Activated naive CD4-positive, alpha-beta T cell treated with anti-CD3 and anti-CD28 coated beads for 36 hours (primary cell): ENCODE data around the gene COX7A1. TPM values are rescaled to one million over a fixed set of nuclear protein-coding genes. Genes with fewer than 3 reads are reported as not detected.
"Not testable (repeated sequence)": the region's sequence is repeated elsewhere in the genome, so short reads cannot be mapped to it uniquely, and the experiment has no call there.

Source experiments
- CTCF ChIA-PET: fragments of 350-600 bp; sonication (Branson Sonifier 250); formaldehyde crosslinking; loops from one replicate; lab custom pipeline; 2021; ENCODE audit warnings: antibody characterized with exemption; lab: Charles Lee
- DNase-seq: peaks from one replicate; pipeline ENCODE4 v3.0.0-alpha.2; 2020
- H3K27ac Mint-ChIP-seq: one replicate; pipeline ENCODE4 v1.8.0; 2021; ENCODE audit warnings: mild to moderate bottlenecking, mixed read lengths
- H3K27me3 Mint-ChIP-seq: one replicate; pipeline ENCODE4 v1.8.0; 2021; ENCODE audit warnings: low read depth, mixed read lengths
- H3K36me3 Mint-ChIP-seq: one replicate; pipeline ENCODE4 v1.8.0; 2021; ENCODE audit warnings: low read depth, mixed read lengths
- H3K4me1 Mint-ChIP-seq: one replicate; pipeline ENCODE4 v1.8.0; 2021; ENCODE audit warnings: low read depth, mixed read lengths
- H3K4me3 Mint-ChIP-seq: one replicate; pipeline ENCODE4 v1.8.0; 2021; ENCODE audit warnings: mild to moderate bottlenecking, moderate library complexity, mixed read lengths
- H3K9me3 Mint-ChIP-seq: one replicate; pipeline ENCODE4 v1.8.0; 2021; ENCODE audit warnings: mixed read lengths
- intact Hi-C: fragments of 100-400 bp; cut with micrococcal nuclease; formaldehyde crosslinking; loops from one replicate; pipeline ENCODE4 v1.15.1; 2023
- total RNA-seq, 2 experiments: library from RNA; stranded (reverse); gene quantifications; one replicate each; pipeline ENCODE4 v1.2.3, GENCODE V29; 2021

Gene COX7A1
- total RNA-seq: not detected

GRCh38 chr19:36152352-36153091, at the start of gene COX7A1:
Gene COX7A1 (minus strand): TSS chr19:36152447. CDS start chr19:36152407, 40 bp downstream.
- Mint-ChIP-seq H3K4me1 (no peaks in the 10 kb centered on the region), H3K27me3 (no peaks in the 10 kb centered on the region), H3K4me3 (no peak within 1 kb of the TSS), H3K27ac (no peak within 1 kb of the TSS), H3K9me3 (no peaks in the 10 kb centered on the region), H3K36me3 (peaks cover 12% of the 10 kb centered on the region)
- no peak for DNase-seq
- intact Hi-C loops: no loop called here
- CTCF ChIA-PET: interaction anchor here (0.7 to 1.2 kb wide), 3 partner anchors 17 to 221 kb away, joined by 3 to 6 read pairs (median 3); no protein-coding TSS in a partner anchor

GRCh38 chr19:36201684-36202083, 49.4 kb upstream of the COX7A1 start:
- H3K27ac Mint-ChIP-seq: no peak overlapping the region
- CTCF ChIA-PET: no interaction called here
- intact Hi-C loops: no loop called here
- H3K4me1 Mint-ChIP-seq: no peaks in the 10 kb centered on the region
- no peak for DNase-seq
- H3K36me3 Mint-ChIP-seq: peaks cover 2% of the 10 kb centered on the region
- H3K9me3 Mint-ChIP-seq: no peaks in the 10 kb centered on the region
- no peaks in the 10 kb centered on the region for H3K27me3 Mint-ChIP-seq
- no peak overlapping the region for H3K4me3 Mint-ChIP-seq

- no peaks in the 10 kb centered on the region for H3K4me1 Mint-ChIP-seq
- no peak overlapping the region for H3K4me3 Mint-ChIP-seq
- H3K36me3 Mint-ChIP-seq: peaks cover 4% of the 10 kb centered on the region
- no peaks in the 10 kb centered on the region for H3K9me3 Mint-ChIP-seq
- CTCF ChIA-PET: no interaction called here
- DNase-seq: no peak
- no peaks in the 10 kb centered on the region for H3K27me3 Mint-ChIP-seq
- intact Hi-C loops: no loop called here
- no peak overlapping the region for H3K27ac Mint-ChIP-seq
Observed at GRCh38 chr19:36198119-36198518, 45.9 kb upstream of the COX7A1 start.

GRCh38 chr19:36196249-36196648, 44.0 kb upstream of the COX7A1 start:
- H3K9me3 Mint-ChIP-seq: no peaks in the 10 kb centered on the region
- intact Hi-C loops: no loop called here
- no peaks in the 10 kb centered on the region for H3K27me3 Mint-ChIP-seq
- no peaks in the 10 kb centered on the region for H3K4me1 Mint-ChIP-seq
- H3K4me3 Mint-ChIP-seq: no peak overlapping the region
- H3K27ac Mint-ChIP-seq: no peak overlapping the region
- no peak for DNase-seq
- H3K36me3 Mint-ChIP-seq: peaks cover 7% of the 10 kb centered on the region
- CTCF ChIA-PET: interaction anchor here (0.6 to 1.2 kb wide), 2 partner anchors 45 to 59 kb away, joined by 3 read pairs; no protein-coding TSS in a partner anchor

DNA sequence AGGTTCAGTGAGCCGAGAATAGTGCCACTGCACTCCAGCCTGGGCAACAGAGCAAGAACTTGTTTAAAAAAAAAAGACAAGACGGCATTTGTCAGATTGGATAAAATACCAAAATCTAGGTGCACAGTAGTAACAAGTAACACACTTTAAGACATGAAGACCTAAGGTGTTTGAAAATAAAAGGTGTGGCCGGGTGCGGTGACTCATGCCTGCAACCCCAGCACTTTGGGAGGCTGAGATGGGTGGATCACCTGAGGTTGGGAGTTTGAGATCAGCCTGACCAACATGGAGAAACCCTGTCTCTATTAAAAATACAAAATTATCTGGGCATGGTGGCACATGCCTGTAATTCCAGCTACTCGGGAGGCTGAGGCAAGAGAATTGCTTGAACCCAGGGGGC, 34.5 kb upstream of the COX7A1 start:
- CTCF ChIA-PET, H3K27ac Mint-ChIP-seq, DNase-seq, H3K4me3 Mint-ChIP-seq, H3K4me1 Mint-ChIP-seq, H3K27me3 Mint-ChIP-seq, H3K9me3 Mint-ChIP-seq, intact Hi-C loops: not testable (repeated sequence)
- H3K36me3 Mint-ChIP-seq: peaks cover 12% of the 10 kb centered on the region

DNA sequence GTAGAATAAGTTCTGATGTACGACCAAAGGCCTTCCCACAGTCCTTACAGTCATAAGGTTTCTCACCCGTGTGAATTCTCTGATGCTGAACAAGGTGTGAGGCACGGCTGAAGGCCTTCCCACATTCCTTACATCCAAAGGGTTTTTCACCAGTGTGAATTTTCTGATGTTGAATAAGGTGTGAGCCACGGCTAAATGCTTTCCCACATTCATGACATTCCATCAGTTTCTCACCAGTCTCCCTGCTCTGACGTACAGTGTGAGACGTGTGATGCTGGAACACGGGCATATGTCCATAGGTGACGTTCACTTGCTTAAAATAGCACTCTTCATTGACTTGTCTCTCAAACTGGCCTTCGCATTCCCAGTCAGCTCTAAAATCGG, 31.0 kb upstream of the COX7A1 start:
- Mint-ChIP-seq H3K4me3 (no peak overlapping the region), H3K27me3 (no peaks in the 10 kb centered on the region), H3K9me3 (no peaks in the 10 kb centered on the region), H3K4me1 (no peaks in the 10 kb centered on the region), H3K27ac (no peak overlapping the region), H3K36me3 (peaks cover 7% of the 10 kb centered on the region)
- CTCF ChIA-PET: interaction anchor here (0.7 kb wide), 1 partner anchor 14 kb away, joined by 3 read pairs; no protein-coding TSS in a partner anchor
- DNase-seq: no peak
- intact Hi-C loops: no loop called here

GRCh38 chr19:36182612-36183244, 30.5 kb upstream of the COX7A1 start:
- H3K4me1 Mint-ChIP-seq: no peaks in the 10 kb centered on the region
- no peaks in the 10 kb centered on the region for H3K9me3 Mint-ChIP-seq
- intact Hi-C loops: no loop called here
- no peaks in the 10 kb centered on the region for H3K27me3 Mint-ChIP-seq
- no peak overlapping the region for H3K4me3 Mint-ChIP-seq
- peaks cover 7% of the 10 kb centered on the region for H3K36me3 Mint-ChIP-seq
- CTCF ChIA-PET: no interaction called here
- DNase-seq: no peak
- H3K27ac Mint-ChIP-seq: no peak overlapping the region

DNA sequence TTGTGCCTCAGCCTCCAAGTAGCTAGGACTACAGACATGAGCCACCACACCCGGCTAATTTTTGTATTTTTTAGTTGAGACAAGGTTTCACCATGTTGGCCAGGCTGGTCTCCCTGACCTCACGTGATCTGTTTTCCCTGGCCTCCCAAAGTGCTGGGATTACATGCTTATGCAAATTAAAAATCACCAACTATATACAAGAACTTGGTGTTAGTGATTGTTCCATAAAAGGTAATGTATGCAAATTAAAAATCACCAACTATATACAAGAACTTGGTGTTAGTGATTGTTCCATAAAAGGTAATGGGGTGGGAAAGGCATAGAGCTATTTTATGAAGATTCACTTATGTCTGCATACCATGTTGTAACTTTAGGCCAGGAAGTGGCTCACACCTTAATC, 26.8 kb upstream of the COX7A1 start:
- H3K27me3 Mint-ChIP-seq, H3K4me1 Mint-ChIP-seq, H3K27ac Mint-ChIP-seq, H3K9me3 Mint-ChIP-seq, DNase-seq, H3K4me3 Mint-ChIP-seq, H3K36me3 Mint-ChIP-seq: not testable (repeated sequence)
- intact Hi-C loops: loop anchor here (10.0 kb wide), 1 partner anchor 294 kb away; no protein-coding TSS in a partner anchor
- CTCF ChIA-PET: interaction anchor here (0.6 to 1.2 kb wide), 3 partner anchors 51 to 112 kb away, joined by 3 read pairs; no protein-coding TSS in a partner anchor

DNA sequence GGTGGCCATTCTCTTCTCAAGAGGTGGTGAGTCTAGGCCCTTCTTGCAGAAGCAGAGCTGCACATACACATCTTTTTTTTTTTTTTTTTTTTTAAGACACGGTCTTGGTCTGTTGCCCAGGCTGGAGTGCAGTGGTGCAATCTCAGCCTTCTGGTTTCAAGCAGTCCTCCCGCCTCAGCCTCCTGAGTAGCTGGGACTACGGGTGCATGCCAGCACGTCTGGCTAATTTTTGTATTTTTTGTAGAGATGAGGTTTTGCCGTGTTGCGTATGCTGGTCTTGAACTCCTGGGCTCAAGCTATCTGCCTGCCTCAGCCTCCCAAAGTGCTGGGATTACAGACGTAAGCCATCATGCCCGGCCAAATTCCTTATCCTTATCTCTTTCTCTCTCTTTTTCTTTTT, 21.6 kb upstream of the COX7A1 start:
- H3K27me3 Mint-ChIP-seq, H3K36me3 Mint-ChIP-seq, H3K27ac Mint-ChIP-seq, DNase-seq, H3K4me3 Mint-ChIP-seq, H3K9me3 Mint-ChIP-seq, H3K4me1 Mint-ChIP-seq: not testable (repeated sequence)
- CTCF ChIA-PET: interaction anchor here (0.6 to 4.0 kb wide), 2 partner anchors 45 to 1315 kb away, joined by 3 to 32 read pairs; no protein-coding TSS in a partner anchor
- intact Hi-C loops: loop anchor here (10.0 kb wide), 1 partner anchor 289 kb away; no protein-coding TSS in a partner anchor

DNA sequence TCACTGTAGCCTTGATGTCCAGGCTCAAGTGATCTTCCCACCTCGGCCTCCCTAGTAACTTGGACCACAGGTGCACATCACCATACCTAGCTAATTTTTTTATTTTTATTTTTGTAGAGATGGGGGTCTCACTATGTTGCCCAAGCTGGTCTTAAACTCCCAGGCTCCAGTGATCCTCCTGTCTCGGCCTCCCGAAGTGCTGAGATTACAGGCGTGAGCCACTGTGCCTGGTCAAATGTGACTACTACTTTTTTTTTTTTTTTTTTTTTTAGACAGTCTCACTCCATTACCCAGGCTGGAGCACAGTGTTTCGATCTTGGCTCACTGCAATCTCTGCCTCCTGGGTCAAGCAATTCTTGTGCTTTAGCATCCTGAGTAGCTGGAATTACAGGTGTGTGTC, 20.6 kb upstream of the COX7A1 start:
- DNase-seq: no peak
- CTCF ChIA-PET: interaction anchor here (4.0 kb wide), 1 partner anchor 44 kb away, joined by 32 read pairs; no protein-coding TSS in a partner anchor
- no peak overlapping the region for H3K27ac Mint-ChIP-seq
- no peaks in the 10 kb centered on the region for H3K9me3 Mint-ChIP-seq
- no peak overlapping the region for H3K4me3 Mint-ChIP-seq
- intact Hi-C loops: loop anchor here (10.0 kb wide), 1 partner anchor 288 kb away; no protein-coding TSS in a partner anchor
- no peaks in the 10 kb centered on the region for H3K36me3 Mint-ChIP-seq
- H3K4me1 Mint-ChIP-seq: peaks cover 4% of the 10 kb centered on the region
- no peaks in the 10 kb centered on the region for H3K27me3 Mint-ChIP-seq

GRCh38 chr19:36169084-36169760, 17.0 kb upstream of the COX7A1 start:
- CTCF ChIA-PET: interaction anchor here (0.6 to 5.3 kb wide), 10 partner anchors 11 to 223 kb away, joined by 3 to 71 read pairs (median 4); partner anchors contain the start of genes CAPNS1 and COX7A1

GRCh38 chr19:36163813-36164212, 11.6 kb upstream of the COX7A1 start:
- H3K27me3 Mint-ChIP-seq: no peaks in the 10 kb centered on the region
- no peak for DNase-seq
- H3K36me3 Mint-ChIP-seq: peaks cover 2% of the 10 kb centered on the region
- no peak overlapping the region for H3K4me3 Mint-ChIP-seq
- CTCF ChIA-PET: interaction anchor here (1.2 kb wide), 1 partner anchor 36 kb away, joined by 3 read pairs; no protein-coding TSS in a partner anchor
- H3K27ac Mint-ChIP-seq: no peak overlapping the region
- intact Hi-C loops: no loop called here
- no peaks in the 10 kb centered on the region for H3K4me1 Mint-ChIP-seq
- no peaks in the 10 kb centered on the region for H3K9me3 Mint-ChIP-seq

More at GRCh38 chr19:36169084-36169760, 17.0 kb upstream of the COX7A1 start:
- H3K27me3 Mint-ChIP-seq: no peaks in the 10 kb centered on the region
- peaks cover 4% of the 10 kb centered on the region for H3K4me1 Mint-ChIP-seq
- no peak overlapping the region for H3K27ac Mint-ChIP-seq
- H3K9me3 Mint-ChIP-seq: no peaks in the 10 kb centered on the region
- no peak overlapping the region for H3K4me3 Mint-ChIP-seq
- intact Hi-C loops: no loop called here
- H3K36me3 Mint-ChIP-seq: no peaks in the 10 kb centered on the region
- DNase-seq: no peak
